CD14-positive monocyte (primary cell): ENCODE measurements around the gene SPTBN5. TPM values are rescaled to one million over a fixed set of nuclear protein-coding genes. Genes with fewer than 3 reads are reported as not detected.

Experiments
- DNase-seq, 3 donors: peaks; one replicate each; pipeline ENCODE4 v3.0.0-alpha.2; 2011 to 2022
- H2AFZ ChIP-seq: 2 replicates; pipeline ENCODE4 v1.6.0; 2012; ENCODE audit warnings: mild to moderate bottlenecking, low read depth, low read length, inconsistent platforms; ENCODE audit not compliant: insufficient read depth, poor library complexity, severe bottlenecking
- H3K27ac ChIP-seq, 2 donors: 1 replicate in 1 of 2; 2 replicates in 1 of 2; pipeline ENCODE4 v1.5.1; 2012 to 2013; ENCODE audit warnings: low read length in 2 of 2, control low read depth in 1 of 2, inconsistent platforms in 1 of 2, low read depth in 1 of 2, mild to moderate bottlenecking in 1 of 2
- H3K27me3 ChIP-seq, 2 donors: one replicate each; pipeline versions ENCODE4 v1.6.0 to v1.6.1; 2011 to 2013; ENCODE audit warnings: low read length in 2 of 2; ENCODE audit not compliant: control insufficient read depth in 2 of 2, insufficient read depth in 2 of 2
- H3K36me3 ChIP-seq, 2 donors: replicated peaks in 1 of 2; 1 replicate in 1 of 2; 2 replicates in 1 of 2; pipeline versions ENCODE4 v1.5.1 to v1.6.1; 2012 to 2013; ENCODE audit warnings: low read length in 2 of 2, control low read depth in 1 of 2, inconsistent platforms in 1 of 2, mild to moderate bottlenecking in 1 of 2; ENCODE audit not compliant: insufficient read depth in 2 of 2, control insufficient read depth in 1 of 2
- H3K4me1 ChIP-seq, 2 donors: 1 replicate in 1 of 2; 2 replicates in 1 of 2; pipeline versions ENCODE4 v1.5.1 to v1.6.1; 2012 to 2013; ENCODE audit warnings: low read length in 2 of 2, control low read depth in 1 of 2, inconsistent platforms in 1 of 2, mild to moderate bottlenecking in 1 of 2, moderate library complexity in 1 of 2; ENCODE audit not compliant: insufficient read depth in 2 of 2, control insufficient read depth in 1 of 2
- H3K4me2 ChIP-seq: replicated peaks from 2 replicates; pipeline ENCODE3; 2012; ENCODE audit warnings: low read length, moderate library complexity, mild to moderate bottlenecking; ENCODE audit not compliant: poor library complexity, severe bottlenecking; ENCODE audit errors: extremely low read depth
- H3K4me3 ChIP-seq, 3 experiments: fragments of 200-600 bp in 1 of 3; sonication (generic) in 1 of 3; replicated peaks in 1 of 3; 1 replicate in 2 of 3; 2 replicates in 1 of 3; pipeline ENCODE4 v1.5.1; 2011 to 2013; ENCODE audit warnings: low read length in 3 of 3, mild to moderate bottlenecking in 3 of 3, control low read depth in 2 of 3, low read depth in 2 of 3, inconsistent platforms in 1 of 3, moderate library complexity in 1 of 3
- H3K79me2 ChIP-seq: 2 replicates; pipeline ENCODE4 v1.6.0; 2012; ENCODE audit warnings: mild to moderate bottlenecking, control low read depth, inconsistent platforms, low read length, moderate library complexity; ENCODE audit not compliant: insufficient read depth
- H3K9ac ChIP-seq: 2 replicates; pipeline ENCODE4 v1.6.0; 2017; ENCODE audit warnings: low read length, mild to moderate bottlenecking; ENCODE audit not compliant: insufficient read depth, poor library complexity, severe bottlenecking
- H3K9me3 ChIP-seq, 2 donors: replicated peaks in 1 of 2; 1 replicate in 1 of 2; 2 replicates in 1 of 2; pipeline versions ENCODE4 v1.5.1 to v1.6.1; 2012 to 2013; ENCODE audit warnings: low read length in 2 of 2, control low read depth in 1 of 2; ENCODE audit not compliant: control insufficient read depth in 1 of 2, insufficient read depth in 1 of 2
- H4K20me1 ChIP-seq: 2 replicates; pipeline ENCODE4 v1.6.0; 2012; ENCODE audit warnings: mild to moderate bottlenecking, low read length, control low read depth, moderate library complexity; ENCODE audit not compliant: insufficient read depth
- H3K27ac Mint-ChIP-seq, 7 donors: one replicate each; pipeline ENCODE4 v1.8.0; 2020; ENCODE audit warnings: mild to moderate bottlenecking in 7 of 7, mixed read lengths in 7 of 7, moderate library complexity in 6 of 7, inconsistent platforms in 2 of 7
- H3K27me3 Mint-ChIP-seq, 3 donors: one replicate each; pipeline ENCODE4 v1.8.0; 2021 to 2022; ENCODE audit warnings: low read depth in 3 of 3, mild to moderate bottlenecking in 3 of 3, mixed read lengths in 3 of 3, moderate library complexity in 3 of 3, inconsistent platforms in 1 of 3
- H3K36me3 Mint-ChIP-seq, 2 donors: one replicate each; pipeline ENCODE4 v1.8.0; 2020; ENCODE audit warnings: mixed read lengths in 2 of 2, inconsistent platforms in 1 of 2, mild to moderate bottlenecking in 1 of 2
- H3K4me1 Mint-ChIP-seq: one replicate; pipeline ENCODE4 v1.8.0; 2020; ENCODE audit warnings: mild to moderate bottlenecking, mixed read lengths
- H3K4me3 Mint-ChIP-seq, 2 donors: one replicate each; pipeline ENCODE4 v1.8.0; 2020; ENCODE audit warnings: mild to moderate bottlenecking in 2 of 2, mixed read lengths in 2 of 2, moderate library complexity in 1 of 2
- H3K9me3 Mint-ChIP-seq, 7 donors: one replicate each; pipeline ENCODE4 v1.8.0; 2020 to 2022; ENCODE audit warnings: mixed read lengths in 7 of 7, mild to moderate bottlenecking in 6 of 7, moderate library complexity in 6 of 7, inconsistent platforms in 2 of 7
- CTCF ChIP-seq: fragments of 200-600 bp; IDR thresholded peaks from one replicate; pipeline ENCODE4 v1.8.0; 2022; ENCODE audit warnings: antibody characterized with exemption, mild to moderate bottlenecking
- WGBS: methylation state at CpG from one replicate; pipeline ENCODE4 v1.1.5; 2013; ENCODE audit warnings: missing lambda C conversion rate; ENCODE audit not compliant: insufficient coverage; 5-methylcytosine and 5-hydroxymethylcytosine counted together
- intact Hi-C, 2 donors: fragments of 100-400 bp; cut with micrococcal nuclease; formaldehyde crosslinking; loops; one replicate each; pipeline versions ENCODE4 v1.15.0 to v1.15.1; 2023
- polyA plus RNA-seq, 3 donors: library from polyadenylated mRNA; depleted of rRNA in 1 of 3; unstranded in 2 of 3; stranded (reverse) in 1 of 3; fragments of 300-500 nt in 2 of 3; fragments of >200 nt in 1 of 3; fragmentation: Illumina TruSeq in 2 of 3; gene quantifications; 1 replicate in 2 of 3; 2 replicates in 1 of 3; pipeline ENCODE4 v1.2.3, GENCODE V29; 2012 to 2021

The SPTBN5 gene
- polyA plus RNA-seq, 3 donors = 0.29 TPM; not detected in 2

- H3K79me2 ChIP-seq = no peaks in the 10 kb centered on the region
- H3K36me3 ChIP-seq = no peaks in the 10 kb centered on the region
- H3K27me3 Mint-ChIP-seq = peaks cover 0 to 4% (median 1%) of the 10 kb centered on the region in 3 donors
- H3K4me2 ChIP-seq = no peak overlapping the region
- peaks cover 3 to 9% of the 10 kb centered on the region in 2 donors for H3K4me1 ChIP-seq
- H3K27ac Mint-ChIP-seq = no peak overlapping the region
- H3K9ac ChIP-seq = no peak overlapping the region
- H3K9me3 ChIP-seq = no peaks in the 10 kb centered on the region
- peaks cover 12% of the 10 kb centered on the region for H3K4me1 Mint-ChIP-seq
- H3K4me3 Mint-ChIP-seq = no peak overlapping the region
- H3K9me3 Mint-ChIP-seq = no peaks in the 10 kb centered on the region
- H3K36me3 Mint-ChIP-seq = no peaks in the 10 kb centered on the region
- H2AFZ ChIP-seq = no peak overlapping the region
- no peaks in the 10 kb centered on the region for H3K27me3 ChIP-seq
- whole genome bisulfite sequencing = 89% methylated on average over 15 of the region's 19 CpGs
- no peak for TF ChIP-seq CTCF
- no peak for DNase-seq
- H3K27ac ChIP-seq = no peak overlapping the region
- H4K20me1 ChIP-seq = no peaks in the 10 kb centered on the region
- no peak overlapping the region for H3K4me3 ChIP-seq
- intact Hi-C loops = no loop called here
These were observed 31.2 kb downstream of the SPTBN5 start for GRCh38 chr15:41862515-41863116.

GRCh38 chr15:41861736-41862356 is 32.0 kb downstream of the SPTBN5 start:
- Mint-ChIP-seq H3K9me3 (no peaks in the 10 kb centered on the region), H3K27me3 (peaks cover 0 to 3% (median 1%) of the 10 kb centered on the region in 3 donors), H3K4me3 (no peak overlapping the region), H3K4me1 (peaks cover 12% of the 10 kb centered on the region), H3K27ac (no peak overlapping the region), H3K36me3 (no peaks in the 10 kb centered on the region)
- Histone ChIP-seq H3K4me3 (no peak overlapping the region), H3K27ac (no peak overlapping the region), H3K9me3 (no peaks in the 10 kb centered on the region), H3K79me2 (no peaks in the 10 kb centered on the region), H4K20me1 (no peaks in the 10 kb centered on the region), H3K27me3 (no peaks in the 10 kb centered on the region), H2AFZ (no peak overlapping the region), H3K4me2 (no peak overlapping the region), H3K4me1 (peaks cover 3 to 9% of the 10 kb centered on the region in 2 donors), H3K9ac (no peak overlapping the region), H3K36me3 (no peaks in the 10 kb centered on the region)
- TF ChIP-seq CTCF = no peak
- DNase-seq = no peak
- intact Hi-C loops = no loop called here
- 95% methylated on average over 16 of the region's 18 CpGs for WGBS
